Nasal cavity respiratory epithelium epithelial cell of viscerocranial mucosa (primary cell): ENCODE data around the gene GPR75. TPM values are rescaled to one million over a fixed set of nuclear protein-coding genes. Genes with fewer than 3 reads are reported as not detected.

Source experiments
- total RNA-seq: library from RNA; depleted of rRNA; stranded (reverse); fragments of >200 nt; gene quantifications from 2 replicates; pipeline ENCODE4 v1.2.3, GENCODE V29; 2014

The GPR75 gene
- 1.0 and 2.6 TPM in 2 replicates for total RNA-seq

GRCh38 chr2:53859206-53860181 lies at the start of gene GPR75:
Gene GPR75, minus strand, starts transcription at chr2:53859967. Its CDS starts 5,211 bp downstream, at chr2:53854756.

Other genes with a start within 250 kb of the GPR75 start
- 3.6 and 11.3 TPM in 2 replicates for gene CHAC2, start 92.2 kb downstream of the GPR75 start, total RNA-seq
- gene ASB3, start 73.0 kb downstream of the GPR75 start, total RNA-seq = 15.0 and 21.1 TPM in 2 replicates
- 69.5 and 147 TPM in 2 replicates for gene ERLEC1, start 72.9 kb downstream of the GPR75 start, total RNA-seq
- 67.0 and 67.8 TPM in 2 replicates for gene PSME4, start 111.0 kb upstream of the GPR75 start, total RNA-seq